Right cardiac atrium (tissue), 5 donors: ENCODE results near the gene PPFIA3. TPM values are rescaled to one million over a fixed set of nuclear protein-coding genes. Genes with fewer than 3 reads are reported as not detected.
"Not testable (repeated sequence)": the region's sequence is repeated elsewhere in the genome, so short reads cannot be mapped to it uniquely, and the experiment has no call there.

Source experiments
- ATAC-seq, 2 donors: fragments of 200-7000 bp; cut with Tn5 transposase; one replicate each; pipeline versions ENCODE4 v1.8.0 to v1.9.1; 2020; ENCODE audit warnings: moderate library complexity in 2 of 2, mild to moderate bottlenecking in 1 of 2
- DNase-seq, 3 donors: peaks; one replicate each; pipeline ENCODE4 v3.0.0-alpha.2; 2020
- H3K27ac ChIP-seq: one replicate; pipeline ENCODE4 v1.5.1; 2013; ENCODE audit warnings: mild to moderate bottlenecking, low read length, control low read depth, moderate library complexity
- H3K27me3 ChIP-seq: one replicate; pipeline ENCODE4 v1.6.1; 2013; ENCODE audit not compliant: control insufficient read depth, insufficient read depth
- H3K4me1 ChIP-seq: one replicate; pipeline ENCODE4 v1.6.1; 2013; ENCODE audit warnings: low read length; ENCODE audit not compliant: control insufficient read depth, insufficient read depth
- H3K4me3 ChIP-seq: one replicate; pipeline ENCODE4 v1.5.1; 2013; ENCODE audit warnings: low read length, control low read depth
- H3K9me3 ChIP-seq: one replicate; pipeline ENCODE4 v1.6.1; 2013; ENCODE audit warnings: low read length; ENCODE audit not compliant: control insufficient read depth
- WGBS: extraction: QIAGEN DNeasy Blood & Tissue Kit; methylation state at CpG from one replicate; pipeline ENCODE4 v1.1.7; 2013; 5-methylcytosine and 5-hydroxymethylcytosine counted together
- intact Hi-C, 4 donors: fragments of 100-400 bp; cut with DNase I; formaldehyde crosslinking; loops; one replicate each; pipeline versions ENCODE4 v1.11.0 to v1.14.0; 2022 to 2023
- polyA plus RNA-seq: library from polyadenylated mRNA; stranded (reverse); fragments of 200-250 nt; gene quantifications from one replicate; pipeline ENCODE4 v1.2.3, GENCODE V29; 2013
- total RNA-seq, 4 donors: library from RNA; stranded (reverse); fragmentation: NEBNext Ultra II Directional; extraction: Animal tissue kit (Norgen Biotek cat#: 25700); gene quantifications; one replicate each; pipeline ENCODE4 v1.2.1, GENCODE V29; 2021
- donor health status: healthy with polysubstance abuse.
- donor health status: DM: no; HTN: yes; CAD: no.
- donor health status: DM: no; HTN: no; CAD: no.
- donor health status: DM: no; HTN: yes; CAD: no; lungs with severe emphysema.
- donor health status: DM: yes; HTN: yes; CAD: no.

PPFIA3 gene
- total and polyA plus RNA-seq, 5 donors: 9.5 to 13.2 (median 11.3) TPM

- WGBS: 58% methylated on average over 10 of the region's 10 CpGs
- intact Hi-C loops: no loop called here
- Histone ChIP-seq H3K27ac (peak overlapping the region; percentile 55), H3K4me3 (no peak overlapping the region), H3K27me3 (no peaks in the 10 kb centered on the region), H3K4me1 (no peaks in the 10 kb centered on the region), H3K9me3 (no peaks in the 10 kb centered on the region)
- peak; percentile 90 to 96 (median 95) for DNase-seq
- ATAC-seq: peak; percentile 69 to 82
Observed at GRCh38 chr19:49136771-49137171, 17.4 kb downstream of the PPFIA3 start.

- no peak overlapping the region for H3K4me3 ChIP-seq
- DNase-seq (peak in 1 of 3 donors; percentile 12), ATAC-seq (no peak)
- no peaks in the 10 kb centered on the region for H3K27me3 ChIP-seq
- intact Hi-C loops: loop anchor here in 1 of 4 donors (10.0 kb wide), 1 partner anchor 46 kb away; no protein-coding TSS in a partner anchor
- H3K9me3 ChIP-seq: no peaks in the 10 kb centered on the region
- no peak overlapping the region for H3K27ac ChIP-seq
- H3K4me1 ChIP-seq: no peaks in the 10 kb centered on the region
- 77% methylated on average over 7 of the region's 7 CpGs for WGBS
Observed at GRCh38 chr19:49140951-49141350, 21.6 kb downstream of the PPFIA3 start.

- no peaks in the 10 kb centered on the region for H3K9me3 ChIP-seq
- WGBS: 80% methylated on average over 6 of the region's 6 CpGs
- H3K4me1 ChIP-seq: no peaks in the 10 kb centered on the region
- H3K27me3 ChIP-seq: no peaks in the 10 kb centered on the region
- H3K27ac ChIP-seq: no peak overlapping the region
- DNase-seq (peak in 1 of 3 donors; percentile 24), ATAC-seq (no peak)
- intact Hi-C loops: loop anchor here in 1 of 4 donors (10.0 kb wide), 1 partner anchor 47 kb away; no protein-coding TSS in a partner anchor
- no peak overlapping the region for H3K4me3 ChIP-seq
Observed at GRCh38 chr19:49141352-49141751, 22.0 kb downstream of the PPFIA3 start.

- H3K4me3 ChIP-seq: peak overlapping the region; percentile 40
- H3K27me3 ChIP-seq: no peaks in the 10 kb centered on the region
- H3K27ac ChIP-seq: no peak overlapping the region
- no peaks in the 10 kb centered on the region for H3K9me3 ChIP-seq
- H3K4me1 ChIP-seq: no peaks in the 10 kb centered on the region
- ATAC-seq: peak; percentile 95 to 97
- 2% methylated on average over 21 of the region's 21 CpGs for WGBS
- peak; percentile 92 to 97 (median 96) for DNase-seq
- intact Hi-C loops: loop anchor here in 1 of 4 donors (10.0 kb wide), 1 partner anchor 48 kb away; no protein-coding TSS in a partner anchor
Observed at GRCh38 chr19:49142866-49143335, 23.6 kb downstream of the PPFIA3 start.

GRCh38 chr19:49145573-49146407, 26.4 kb downstream of the PPFIA3 start:
- peak; percentile 86 to 95 (median 94) for DNase-seq
- Histone ChIP-seq H3K4me3 (no peak overlapping the region), H3K27me3 (no peaks in the 10 kb centered on the region), H3K4me1 (no peaks in the 10 kb centered on the region), H3K9me3 (no peaks in the 10 kb centered on the region), H3K27ac (no peak overlapping the region)
- WGBS: 10% methylated on average over 30 of the region's 30 CpGs
- intact Hi-C loops: loop anchor here in 3 of 4 donors (5.0 to 10.0 kb wide), 2 partner anchors 48 to 51 kb away; no protein-coding TSS in a partner anchor
- ATAC-seq: peak; percentile 9 to 15

GRCh38 chr19:49146408-49146770, 27.0 kb downstream of the PPFIA3 start:
- H3K4me1 ChIP-seq, ATAC-seq, H3K27ac ChIP-seq, H3K27me3 ChIP-seq, H3K4me3 ChIP-seq, H3K9me3 ChIP-seq: not testable (repeated sequence)
- intact Hi-C loops: loop anchor here in 3 of 4 donors (5.0 to 10.0 kb wide), 2 partner anchors 49 to 52 kb away; no protein-coding TSS in a partner anchor
- peak; percentile 51 to 78 (median 78) for DNase-seq
- 30% methylated on average over 7 of the region's 7 CpGs for WGBS

GRCh38 chr19:49148044-49148682, 28.8 kb downstream of the PPFIA3 start:
- Histone ChIP-seq H3K9me3 (no peaks in the 10 kb centered on the region), H3K4me3 (peak overlapping the region; percentile 42), H3K27ac (peak overlapping the region; percentile 80), H3K27me3 (no peaks in the 10 kb centered on the region), H3K4me1 (no peaks in the 10 kb centered on the region)
- 68% methylated on average over 11 of the region's 11 CpGs for WGBS
- intact Hi-C loops: loop anchor here in 3 of 4 donors (5.0 to 10.0 kb wide), 2 partner anchors 51 to 53 kb away; no protein-coding TSS in a partner anchor
- ATAC-seq: peak; percentile 1 to 42
- DNase-seq: peak; percentile 66 to 73 (median 72)

- peak; percentile 83 to 85 for ATAC-seq
- WGBS: 2% methylated on average over 49 of the region's 49 CpGs
- H3K4me1 ChIP-seq: peaks cover 2% of the 10 kb centered on the region
- peak overlapping the region; percentile 85 for H3K27ac ChIP-seq
- H3K4me3 ChIP-seq: peak overlapping the region; percentile 66
- H3K9me3 ChIP-seq: no peaks in the 10 kb centered on the region
- no peaks in the 10 kb centered on the region for H3K27me3 ChIP-seq
- intact Hi-C loops: loop anchor here in 3 of 4 donors (5.0 to 10.0 kb wide), 2 partner anchors 52 to 54 kb away; no protein-coding TSS in a partner anchor
- DNase-seq: peak; percentile 99 to 100 (median 99)
Observed at GRCh38 chr19:49148784-49149651, 29.7 kb downstream of the PPFIA3 start.

GRCh38 chr19:49149652-49150105, 30.3 kb downstream of the PPFIA3 start:
- WGBS: under 1% methylated on average over 23 of the region's 23 CpGs
- no peaks in the 10 kb centered on the region for H3K9me3 ChIP-seq
- intact Hi-C loops: loop anchor here in 3 of 4 donors (5.0 to 10.0 kb wide), 3 partner anchors 32 to 55 kb away; partner anchors contain the start of genes C19orf73 (in 1 of the 3) and PPFIA3 (in 1 of the 3)
- peak overlapping the region; percentile 66 for H3K4me3 ChIP-seq
- DNase-seq (peak; percentile 81 to 88 (median 88)), ATAC-seq (peak; percentile 46 to 53)
- H3K4me1 ChIP-seq: peaks cover 4% of the 10 kb centered on the region
- no peaks in the 10 kb centered on the region for H3K27me3 ChIP-seq
- H3K27ac ChIP-seq: peak overlapping the region; percentile 85
